Measurements from ENCODE around the gene ZFP28. TPM values are rescaled to one million over a fixed set of nuclear protein-coding genes. Genes with fewer than 3 reads are reported as not detected.

Gene ZFP28
- total RNA-seq, 4 donors from 2014 or later, result 8.1 to 10.6 (median 9.3) TPM

DNA sequence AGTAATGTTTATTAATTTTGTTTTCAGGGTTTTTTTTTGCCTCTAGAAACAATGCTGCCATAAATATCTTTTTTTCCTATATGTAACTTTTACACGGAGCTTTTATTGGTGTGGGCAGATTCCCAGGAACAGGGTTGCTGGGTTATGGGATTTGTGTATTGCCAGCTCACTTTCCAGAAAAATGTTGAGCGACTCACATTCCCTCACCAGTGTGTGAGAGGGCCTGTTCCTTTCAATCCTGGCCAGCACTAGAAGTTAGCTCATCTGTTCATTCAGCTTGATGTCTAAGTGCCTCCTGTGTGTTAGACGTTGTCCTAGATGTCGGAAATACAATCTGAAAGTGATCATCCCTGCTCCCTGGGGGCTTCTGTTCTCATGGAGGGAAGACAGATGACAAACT is 58.9 kb downstream of the ZFP28 start:
- TF ChIP-seq, protein P1, sequence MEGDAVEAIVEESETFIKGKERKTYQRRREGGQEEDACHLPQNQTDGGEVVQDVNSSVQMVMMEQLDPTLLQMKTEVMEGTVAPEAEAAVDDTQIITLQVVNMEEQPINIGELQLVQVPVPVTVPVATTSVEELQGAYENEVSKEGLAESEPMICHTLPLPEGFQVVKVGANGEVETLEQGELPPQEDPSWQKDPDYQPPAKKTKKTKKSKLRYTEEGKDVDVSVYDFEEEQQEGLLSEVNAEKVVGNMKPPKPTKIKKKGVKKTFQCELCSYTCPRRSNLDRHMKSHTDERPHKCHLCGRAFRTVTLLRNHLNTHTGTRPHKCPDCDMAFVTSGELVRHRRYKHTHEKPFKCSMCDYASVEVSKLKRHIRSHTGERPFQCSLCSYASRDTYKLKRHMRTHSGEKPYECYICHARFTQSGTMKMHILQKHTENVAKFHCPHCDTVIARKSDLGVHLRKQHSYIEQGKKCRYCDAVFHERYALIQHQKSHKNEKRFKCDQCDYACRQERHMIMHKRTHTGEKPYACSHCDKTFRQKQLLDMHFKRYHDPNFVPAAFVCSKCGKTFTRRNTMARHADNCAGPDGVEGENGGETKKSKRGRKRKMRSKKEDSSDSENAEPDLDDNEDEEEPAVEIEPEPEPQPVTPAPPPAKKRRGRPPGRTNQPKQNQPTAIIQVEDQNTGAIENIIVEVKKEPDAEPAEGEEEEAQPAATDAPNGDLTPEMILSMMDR (IDR thresholded peaks at IDR 0.05; ENCODE audit: low read depth), result no peak

DNA sequence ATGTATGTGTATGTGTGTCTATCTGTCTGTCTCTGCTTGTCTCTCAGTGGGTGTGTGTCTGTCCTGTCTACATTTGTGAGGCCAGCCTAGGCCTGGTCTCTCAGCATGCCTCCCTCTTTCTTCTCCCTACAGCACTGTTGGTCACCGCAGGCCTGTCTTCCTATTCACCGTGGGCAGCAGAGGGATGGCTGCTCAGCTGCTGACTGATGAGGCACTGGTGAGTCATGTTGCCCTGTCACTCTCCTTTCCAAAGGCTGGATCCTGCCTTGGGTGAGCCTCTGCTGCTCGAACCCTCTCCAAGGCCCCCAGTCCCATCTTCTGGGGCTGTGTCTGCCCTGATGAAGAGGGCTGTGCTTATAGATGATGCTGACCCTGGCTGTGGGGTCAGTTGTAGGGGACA is 62.6 kb downstream of the ZFP28 start:
- TF ChIP-seq, protein P1 (IDR thresholded peaks at IDR 0.05; ENCODE audit: low read depth), result no peak

DNA sequence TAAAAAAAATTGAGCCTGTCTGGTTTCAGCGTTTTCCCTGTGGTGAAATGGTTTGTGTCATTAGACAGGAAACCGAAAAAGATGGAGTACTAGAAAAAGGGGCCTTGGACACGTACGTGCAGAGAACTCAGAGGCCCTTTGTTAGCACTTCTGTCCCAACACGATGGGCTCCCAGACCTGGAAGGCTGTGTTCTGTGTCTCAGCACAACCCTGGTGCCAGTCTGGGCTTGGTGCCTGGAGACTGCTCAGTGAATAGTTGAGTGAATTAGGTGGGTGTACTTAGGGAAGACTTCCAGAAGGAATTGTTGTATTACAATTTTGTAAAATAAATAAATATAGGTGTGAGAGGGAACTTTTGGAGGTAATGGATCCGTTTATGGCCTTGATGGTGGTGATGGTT is 65.1 kb downstream of the ZFP28 start:
- TF ChIP-seq, protein P1 (IDR thresholded peaks at IDR 0.05; ENCODE audit: low read depth), result no peak

Other genes starting within 250 kb of the ZFP28 start
- gene ZSCAN5A, start 224.1 kb upstream of the ZFP28 start, total RNA-seq, result 1 to 10 TPM; 5.9 to 10.0 (median 7.0) TPM
- gene ZNF582, start 145.4 kb upstream of the ZFP28 start, total RNA-seq, result 1 to 10 TPM; 2.4 to 3.8 (median 3.1) TPM
- gene ZNF583, start 134.6 kb upstream of the ZFP28 start, total RNA-seq, result 1 to 10 TPM; 4.9 to 10.0 (median 8.5) TPM
- 1 to 10 TPM; 2.9 to 7.9 (median 3.7) TPM for gene ZNF667, start 61.6 kb upstream of the ZFP28 start, total RNA-seq
- gene ZNF471, start 31.1 kb upstream of the ZFP28 start, total RNA-seq, result 10 to 100 TPM in 1 of 4 donors, 1 to 10 TPM in 3; 3.7 to 10.4 (median 5.4) TPM
- 1 to 10 TPM; 1.9 to 3.3 (median 2.8) TPM for gene ZNF470, start 28.5 kb downstream of the ZFP28 start, total RNA-seq
- gene ZNF71, start 56.4 kb downstream of the ZFP28 start, total RNA-seq, result 1 to 10 TPM; 5.1 to 9.0 (median 7.9) TPM
- gene SMIM17, start 104.2 kb downstream of the ZFP28 start, total RNA-seq, result not detected
- 1 to 10 TPM; 1.7 to 9.4 (median 3.0) TPM for gene ZNF835, start 132.8 kb downstream of the ZFP28 start, total RNA-seq

Data from subcutaneous adipose tissue (tissue), 4 donors.